NCI-H1930 (cell line): ENCODE measurements around the gene ACTR1A.
"Not testable (repeated sequence)": the region's sequence is repeated elsewhere in the genome, so short reads cannot be mapped to it uniquely, and the experiment has no call there.

ENCODE experiments used
- DNase-seq, 2 experiments: peaks; one replicate each; lab custom pipeline; 2025; lab: John Stamatoyannopoulos, UW

ACTR1A gene

GRCh38 chr10:102484021-102484420, 18.5 kb downstream of the ACTR1A start:
- no peak for DNase-seq

- no peak for DNase-seq
These were observed 22.1 kb downstream of the ACTR1A start for GRCh38 chr10:102480396-102480795.

GRCh38 chr10:102479651-102480050, 22.9 kb downstream of the ACTR1A start:
- no peak for DNase-seq

- DNase-seq, result no peak
These were observed 25.9 kb downstream of the ACTR1A start for GRCh38 chr10:102476466-102477141.

GRCh38 chr10:102475451-102476040, 27.0 kb downstream of the ACTR1A start:
- no peak for DNase-seq

- DNase-seq, result no peak
These were observed 28.8 kb downstream of the ACTR1A start for GRCh38 chr10:102473445-102474331.

- no peak for DNase-seq
These were observed 31.6 kb downstream of the ACTR1A start for GRCh38 chr10:102470579-102471546.

GRCh38 chr10:102468683-102469082, 33.8 kb downstream of the ACTR1A start:
- DNase-seq, result no peak

- no peak for DNase-seq
These were observed 34.5 kb downstream of the ACTR1A start for GRCh38 chr10:102467971-102468438.

GRCh38 chr10:102467318-102467717, 35.2 kb downstream of the ACTR1A start:
- no peak for DNase-seq

GRCh38 chr10:102465466-102465865, 37.0 kb downstream of the ACTR1A start:
- no peak for DNase-seq

GRCh38 chr10:102463983-102464382, 38.5 kb downstream of the ACTR1A start:
- DNase-seq, result no peak

- no peak for DNase-seq
These were observed 39.9 kb downstream of the ACTR1A start for GRCh38 chr10:102462512-102463054.

- peak; percentile 77 to 88 for DNase-seq
These were observed 41.1 kb downstream of the ACTR1A start for GRCh38 chr10:102461187-102462054.

- no peak for DNase-seq
These were observed 41.7 kb downstream of the ACTR1A start for GRCh38 chr10:102460836-102461186.

- DNase-seq, result no peak
These were observed 43.9 kb downstream of the ACTR1A start for GRCh38 chr10:102458656-102459055.

- no peak for DNase-seq
These were observed 44.8 kb downstream of the ACTR1A start for GRCh38 chr10:102457591-102458150.

- DNase-seq, result peak in 1 of 2 experiments; percentile 6
These were observed 46.5 kb downstream of the ACTR1A start for GRCh38 chr10:102455893-102456471.

GRCh38 chr10:102454662-102455487, 47.6 kb downstream of the ACTR1A start:
- DNase-seq, result not testable (repeated sequence)
